Measurements from ENCODE around the gene KCTD18.

KCTD18 gene

DNA sequence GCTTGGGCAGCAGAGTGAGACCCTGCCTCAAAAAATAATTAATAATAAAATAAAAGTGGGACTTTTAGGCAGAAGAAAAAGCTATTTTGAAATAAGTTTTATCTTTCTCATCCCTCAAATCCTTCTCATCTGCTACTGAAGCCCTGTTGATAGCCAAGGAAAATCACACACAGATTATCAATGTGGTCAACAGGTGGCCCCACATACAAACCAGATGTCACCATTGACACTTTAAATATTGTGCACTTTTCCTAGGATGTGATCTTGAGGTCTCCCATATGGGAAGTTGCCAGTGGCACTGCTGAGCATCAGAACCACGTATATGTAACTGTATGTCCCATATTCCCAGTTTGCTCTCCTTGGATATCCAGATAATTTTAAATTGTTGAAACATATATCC lies 64.6 kb downstream of the KCTD18 start:
- DNase-seq (ENCODE audit: low read depth) = no peak

DNA sequence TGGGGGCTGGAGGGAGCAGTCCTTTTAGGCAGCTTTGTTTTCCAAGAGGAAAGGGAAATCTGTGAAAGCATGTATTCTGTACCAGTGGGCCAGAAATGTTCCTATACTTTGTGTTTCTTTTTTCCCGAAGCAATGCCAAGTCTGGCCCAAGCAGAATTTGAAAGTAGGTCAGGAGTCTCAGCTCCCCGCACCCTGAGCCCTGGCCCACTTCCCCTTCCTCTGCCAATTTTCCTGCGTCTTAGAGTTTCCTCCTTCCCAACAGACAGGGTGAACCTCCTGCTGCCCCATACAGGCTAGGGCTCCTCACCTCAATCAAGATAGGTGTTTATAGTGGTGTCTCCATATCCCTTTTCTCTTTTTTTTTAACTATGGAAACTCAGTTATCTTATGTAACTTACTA lies 65.3 kb downstream of the KCTD18 start:
- H3K4me3 ChIP-seq (ENCODE audit: low read depth, low read length) = no peak overlapping the region
- TF ChIP-seq, protein P1, sequence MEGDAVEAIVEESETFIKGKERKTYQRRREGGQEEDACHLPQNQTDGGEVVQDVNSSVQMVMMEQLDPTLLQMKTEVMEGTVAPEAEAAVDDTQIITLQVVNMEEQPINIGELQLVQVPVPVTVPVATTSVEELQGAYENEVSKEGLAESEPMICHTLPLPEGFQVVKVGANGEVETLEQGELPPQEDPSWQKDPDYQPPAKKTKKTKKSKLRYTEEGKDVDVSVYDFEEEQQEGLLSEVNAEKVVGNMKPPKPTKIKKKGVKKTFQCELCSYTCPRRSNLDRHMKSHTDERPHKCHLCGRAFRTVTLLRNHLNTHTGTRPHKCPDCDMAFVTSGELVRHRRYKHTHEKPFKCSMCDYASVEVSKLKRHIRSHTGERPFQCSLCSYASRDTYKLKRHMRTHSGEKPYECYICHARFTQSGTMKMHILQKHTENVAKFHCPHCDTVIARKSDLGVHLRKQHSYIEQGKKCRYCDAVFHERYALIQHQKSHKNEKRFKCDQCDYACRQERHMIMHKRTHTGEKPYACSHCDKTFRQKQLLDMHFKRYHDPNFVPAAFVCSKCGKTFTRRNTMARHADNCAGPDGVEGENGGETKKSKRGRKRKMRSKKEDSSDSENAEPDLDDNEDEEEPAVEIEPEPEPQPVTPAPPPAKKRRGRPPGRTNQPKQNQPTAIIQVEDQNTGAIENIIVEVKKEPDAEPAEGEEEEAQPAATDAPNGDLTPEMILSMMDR (IDR thresholded peaks at IDR 0.05; ENCODE audit: control insufficient read depth, extremely low read depth, insufficient read depth) = no peak
- DNase-seq (ENCODE audit: low read depth) = no peak

More for the DNA sequence above, 64.6 kb downstream of the KCTD18 start:
- H3K4me3 ChIP-seq (ENCODE audit: low read depth, low read length) = no peak overlapping the region
- TF ChIP-seq, protein P1 (IDR thresholded peaks at IDR 0.05; ENCODE audit: control insufficient read depth, extremely low read depth, insufficient read depth) = no peak

DNA sequence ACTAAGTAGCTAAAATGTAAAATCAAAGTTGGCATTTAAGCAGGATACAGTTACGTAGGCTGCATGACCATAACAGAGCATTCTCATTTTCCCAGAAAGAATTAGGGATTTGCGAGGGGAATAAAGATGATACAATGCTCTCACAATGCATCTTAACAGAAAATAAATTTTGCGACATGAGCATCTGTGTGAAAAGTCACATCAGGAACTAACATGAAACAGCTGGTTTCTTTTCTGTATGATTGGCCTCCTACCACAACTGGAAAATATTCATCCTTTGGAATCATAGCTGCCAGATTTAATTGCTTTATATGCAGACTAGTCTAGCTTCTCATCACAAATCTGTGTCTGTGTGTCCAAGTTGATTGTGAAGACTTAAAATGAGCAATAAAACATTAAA lies 66.0 kb downstream of the KCTD18 start:
- TF ChIP-seq, protein P1 (IDR thresholded peaks at IDR 0.05; ENCODE audit: control insufficient read depth, extremely low read depth, insufficient read depth) = no peak

DNA sequence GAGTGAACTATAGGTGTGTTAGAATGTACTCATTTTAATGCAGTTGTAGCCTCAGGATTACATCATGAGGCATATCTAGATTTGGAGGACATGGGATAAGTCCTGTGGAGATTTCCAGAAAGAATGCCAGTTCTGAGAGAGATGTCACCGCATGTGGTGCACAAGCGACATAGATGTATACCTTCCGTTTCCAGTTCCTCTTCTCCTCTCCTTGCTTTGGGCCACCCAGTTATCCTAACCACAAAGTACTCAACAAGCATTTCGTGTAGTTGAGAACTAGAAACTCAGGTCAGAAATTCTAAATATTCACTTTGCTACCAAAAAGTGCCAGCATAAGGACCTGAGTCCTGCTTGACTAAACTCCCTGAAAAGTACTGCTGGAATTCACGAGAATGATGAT lies 66.5 kb downstream of the KCTD18 start:
- DNase-seq (ENCODE audit: low read depth) = no peak
- no peak overlapping the region for H3K4me3 ChIP-seq (ENCODE audit: low read depth, low read length)
- TF ChIP-seq, protein P1 (IDR thresholded peaks at IDR 0.05; ENCODE audit: control insufficient read depth, extremely low read depth, insufficient read depth) = no peak

More for the DNA sequence above, 66.0 kb downstream of the KCTD18 start:
- DNase-seq (ENCODE audit: low read depth) = no peak
- no peak overlapping the region for H3K4me3 ChIP-seq (ENCODE audit: low read depth, low read length)

DNA sequence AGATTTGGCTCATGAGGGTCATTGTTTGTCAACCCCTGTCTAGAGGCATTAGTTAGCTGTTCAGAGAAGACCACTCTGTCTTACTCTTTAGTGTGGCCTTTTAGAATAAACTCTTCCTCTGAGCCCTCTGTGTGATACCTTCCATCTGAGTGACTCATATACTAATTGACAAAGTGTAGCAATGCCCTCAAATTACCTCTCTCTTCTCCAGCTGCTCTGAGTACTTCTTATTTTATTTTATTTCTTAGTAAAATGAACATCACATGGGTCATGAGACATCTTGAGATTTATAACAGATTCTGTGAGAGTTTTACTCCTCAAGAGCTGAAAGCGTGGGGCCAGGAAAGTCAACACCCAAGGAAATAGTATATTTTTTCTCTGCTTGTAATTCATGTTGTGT lies 67.4 kb downstream of the KCTD18 start:
- DNase-seq (ENCODE audit: low read depth) = no peak
- no peak overlapping the region for H3K4me3 ChIP-seq (ENCODE audit: low read depth, low read length)
- TF ChIP-seq, protein P1 (IDR thresholded peaks at IDR 0.05; ENCODE audit: control insufficient read depth, extremely low read depth, insufficient read depth) = no peak

DNA sequence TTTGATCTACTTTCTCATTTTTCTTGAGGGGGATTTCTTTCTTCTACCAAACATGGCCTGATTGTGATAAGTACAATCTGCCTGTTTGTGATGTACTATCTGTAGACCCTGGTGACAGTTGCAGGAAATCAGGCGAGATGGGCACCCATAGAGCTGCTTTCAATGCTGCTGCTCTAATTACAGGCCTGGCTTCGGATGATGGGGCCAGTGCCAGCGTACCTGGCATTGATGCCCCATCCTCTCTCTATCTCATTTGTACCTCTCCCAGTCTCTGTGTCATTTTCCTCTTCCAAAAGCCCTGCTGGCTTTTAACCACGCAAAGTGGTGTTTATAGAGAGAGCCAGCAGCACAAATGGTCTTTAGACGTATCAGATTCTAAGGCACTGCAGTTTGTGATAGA lies 69.9 kb downstream of the KCTD18 start:
- H3K4me3 ChIP-seq (ENCODE audit: low read depth, low read length) = no peak overlapping the region
- DNase-seq (ENCODE audit: low read depth) = no peak
- TF ChIP-seq, protein P1 (IDR thresholded peaks at IDR 0.05; ENCODE audit: control insufficient read depth, extremely low read depth, insufficient read depth) = no peak

Measured in LNCaP clone FGC (cell line).